ENCODE results near the gene MYO9A.

- TF ChIP-seq POLR2A (IDR thresholded peaks at IDR 0.05; ENCODE audit: low read length) (no peak), GATA1 (IDR thresholded peaks at IDR 0.05; ENCODE audit: low read depth, low read length) (no peak)
These were observed 234.5 kb downstream of the MYO9A start for GRCh38 chr15:71883447-71883846.
